ENCODE results near the gene DYNC2H1. TPM values are rescaled to one million over a fixed set of nuclear protein-coding genes. Genes with fewer than 3 reads are reported as not detected.

Gene DYNC2H1
- total RNA-seq, 1 experiment from 2014 or later: 12.4 TPM

- ChIA-PET CTCF (no interaction called here), POLR2A (no interaction called here)
- H3K9me3 ChIP-seq (ENCODE audit: control insufficient read depth, insufficient read depth, low read depth, low read length): no peaks in the 10 kb centered on the region
- no peaks in the 10 kb centered on the region for H3K27me3 ChIP-seq (ENCODE audit: control insufficient read depth, insufficient read depth, low read length)
- ATAC-seq (no peak), DNase-seq (ENCODE audit: low read depth, low spot score) (no peak)
- intact Hi-C loops (cut with micrococcal nuclease; ENCODE audit: unreplicated experiment): no loop called here
- no TSS peak for BruUV-seq (replicated peaks)
- H3K4me3 ChIP-seq (ENCODE audit: low read depth in 2 of 2, low read length in 2 of 2): no peak overlapping the region
- H3K36me3 ChIP-seq (ENCODE audit: control insufficient read depth, insufficient read depth, low read length): no peaks in the 10 kb centered on the region
- no peaks in the 10 kb centered on the region for H3K4me1 ChIP-seq (ENCODE audit: control insufficient read depth, insufficient read depth, low read length)
- TF ChIP-seq CTCF (IDR thresholded peaks at IDR 0.05) (no peak), TCF7L2 (IDR thresholded peaks at IDR 0.05; ENCODE audit: low read depth, low read length) (no peak), POLR2AphosphoS5 (IDR thresholded peaks at IDR 0.05; ENCODE audit: low read depth, low read length) (no peak)
- H3K27ac ChIP-seq (ENCODE audit: low read length): no peak overlapping the region
- in situ Hi-C loops (cut with HindIII; ENCODE audit: low pct_unique_long_range_greater_than_20kb, low sequenced_read_pairs): no loop called here
Measured at GRCh38 chr11:103420593-103420992, 311.4 kb downstream of the DYNC2H1 start.

GRCh38 chr11:103433386-103434072, 324.3 kb downstream of the DYNC2H1 start:
- POLR2A ChIA-PET: no interaction called here
- Histone ChIP-seq H3K27me3 (ENCODE audit: control insufficient read depth, insufficient read depth, low read length) (no peaks in the 10 kb centered on the region), H3K36me3 (ENCODE audit: control insufficient read depth, insufficient read depth, low read length) (no peaks in the 10 kb centered on the region), H3K27ac (ENCODE audit: low read length) (no peak overlapping the region), H3K4me3 (ENCODE audit: low read depth in 2 of 2, low read length in 2 of 2) (no peak overlapping the region), H3K9me3 (ENCODE audit: control insufficient read depth, insufficient read depth, low read depth, low read length) (no peaks in the 10 kb centered on the region), H3K4me1 (ENCODE audit: control insufficient read depth, insufficient read depth, low read length) (no peaks in the 10 kb centered on the region)
- TF ChIP-seq TCF7L2 (IDR thresholded peaks at IDR 0.05; ENCODE audit: low read depth, low read length): no peak
- no peak for TF ChIP-seq SIN3A (IDR thresholded peaks at IDR 0.05; ENCODE audit: borderline replicate concordance, insufficient read depth, low read depth, low read length)
- TF ChIP-seq REST (IDR thresholded peaks at IDR 0.05; ENCODE audit: insufficient read depth in 1 of 2, low read depth in 2 of 2, low read length in 1 of 2): no peak
- TF ChIP-seq POLR2AphosphoS5 (IDR thresholded peaks at IDR 0.05; ENCODE audit: low read depth, low read length): no peak
- intact Hi-C loops (cut with micrococcal nuclease; ENCODE audit: unreplicated experiment) (no loop called here), in situ Hi-C loops (cut with HindIII; ENCODE audit: low pct_unique_long_range_greater_than_20kb, low sequenced_read_pairs) (no loop called here)
- CTCF ChIA-PET: no interaction called here
- no TSS peak for BruUV-seq (replicated peaks)
- ATAC-seq (peak; percentile 82), DNase-seq (ENCODE audit: low read depth, low spot score) (peak; percentile 41)

GRCh38 chr11:103434073-103434411, 324.8 kb downstream of the DYNC2H1 start:
- DNase-seq (ENCODE audit: low read depth, low spot score) (no peak), ATAC-seq (no peak)
- ChIA-PET POLR2A (interaction anchor here (0.6 kb wide), 1 partner anchor 461 kb away, joined by 6 read pairs; no protein-coding TSS in a partner anchor), CTCF (no interaction called here)
- H3K9me3 ChIP-seq (ENCODE audit: control insufficient read depth, insufficient read depth, low read depth, low read length): no peaks in the 10 kb centered on the region
- intact Hi-C loops (cut with micrococcal nuclease; ENCODE audit: unreplicated experiment) (no loop called here), in situ Hi-C loops (cut with HindIII; ENCODE audit: low pct_unique_long_range_greater_than_20kb, low sequenced_read_pairs) (no loop called here)
- TF ChIP-seq SIN3A (IDR thresholded peaks at IDR 0.05; ENCODE audit: borderline replicate concordance, insufficient read depth, low read depth, low read length): no peak
- TF ChIP-seq CTCF (IDR thresholded peaks at IDR 0.05): no peak
- TF ChIP-seq POLR2AphosphoS5 (IDR thresholded peaks at IDR 0.05; ENCODE audit: low read depth, low read length): no peak
- TF ChIP-seq TCF7L2 (IDR thresholded peaks at IDR 0.05; ENCODE audit: low read depth, low read length): no peak
- TF ChIP-seq REST (IDR thresholded peaks at IDR 0.05; ENCODE audit: insufficient read depth in 1 of 2, low read depth in 2 of 2, low read length in 1 of 2): no peak
- no peaks in the 10 kb centered on the region for H3K36me3 ChIP-seq (ENCODE audit: control insufficient read depth, insufficient read depth, low read length)
- no TSS peak for BruUV-seq (replicated peaks)
- H3K4me1 ChIP-seq (ENCODE audit: control insufficient read depth, insufficient read depth, low read length): no peaks in the 10 kb centered on the region
- no peaks in the 10 kb centered on the region for H3K27me3 ChIP-seq (ENCODE audit: control insufficient read depth, insufficient read depth, low read length)
- no peak overlapping the region for H3K27ac ChIP-seq (ENCODE audit: low read length)
- H3K4me3 ChIP-seq (ENCODE audit: low read depth in 2 of 2, low read length in 2 of 2): no peak overlapping the region

Measured in Panc1 (cell line).